Right lobe of liver (tissue), 4 donors: ENCODE measurements around the gene ARHGAP15.

Source experiments
- POLR2A ChIP-seq: fragments of 450-650 bp; IDR thresholded peaks from one replicate; pipeline ENCODE4 v1.6.1; 2017; ENCODE audit warnings: antibody characterized with exemption, mild to moderate bottlenecking
- TF ChIP-seq, protein P1 (sequence below), 4 donors: fragments of 200-600 bp in 3 of 4; fragments of 450-650 bp in 1 of 4; IDR thresholded peaks; one replicate each; pipeline versions ENCODE4 v1.5.1 to v1.8.0; 2016 to 2022; ENCODE audit warnings: antibody characterized with exemption in 4 of 4, mild to moderate bottlenecking in 2 of 4
- donor health status: DM: no; HTN: no; CAD: no.
- donor health status: DM: no; HTN: no; CAD: no.
- donor health status: DM: no; HTN: yes; CAD: no.

DNA sequence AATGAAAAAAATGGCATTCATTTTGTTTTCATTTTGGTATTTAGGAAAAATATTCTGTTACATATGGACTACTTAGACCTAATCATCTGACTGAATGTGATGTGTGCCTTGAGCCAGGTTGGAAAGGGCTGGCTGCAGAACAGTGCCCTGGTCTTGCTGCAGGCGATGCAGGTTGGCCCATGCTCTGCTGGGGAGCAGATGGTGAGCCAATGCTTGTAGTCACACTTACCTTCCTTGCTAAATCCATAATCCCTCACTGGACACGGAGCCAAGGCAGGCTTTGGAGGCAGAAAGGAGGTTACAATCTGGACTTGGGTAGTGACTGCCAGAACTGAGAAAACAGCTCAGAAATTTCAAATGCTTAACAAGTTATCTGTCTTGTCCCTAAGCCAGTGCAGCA lies 228.7 kb downstream of the ARHGAP15 start:
- TF ChIP-seq, protein P1, sequence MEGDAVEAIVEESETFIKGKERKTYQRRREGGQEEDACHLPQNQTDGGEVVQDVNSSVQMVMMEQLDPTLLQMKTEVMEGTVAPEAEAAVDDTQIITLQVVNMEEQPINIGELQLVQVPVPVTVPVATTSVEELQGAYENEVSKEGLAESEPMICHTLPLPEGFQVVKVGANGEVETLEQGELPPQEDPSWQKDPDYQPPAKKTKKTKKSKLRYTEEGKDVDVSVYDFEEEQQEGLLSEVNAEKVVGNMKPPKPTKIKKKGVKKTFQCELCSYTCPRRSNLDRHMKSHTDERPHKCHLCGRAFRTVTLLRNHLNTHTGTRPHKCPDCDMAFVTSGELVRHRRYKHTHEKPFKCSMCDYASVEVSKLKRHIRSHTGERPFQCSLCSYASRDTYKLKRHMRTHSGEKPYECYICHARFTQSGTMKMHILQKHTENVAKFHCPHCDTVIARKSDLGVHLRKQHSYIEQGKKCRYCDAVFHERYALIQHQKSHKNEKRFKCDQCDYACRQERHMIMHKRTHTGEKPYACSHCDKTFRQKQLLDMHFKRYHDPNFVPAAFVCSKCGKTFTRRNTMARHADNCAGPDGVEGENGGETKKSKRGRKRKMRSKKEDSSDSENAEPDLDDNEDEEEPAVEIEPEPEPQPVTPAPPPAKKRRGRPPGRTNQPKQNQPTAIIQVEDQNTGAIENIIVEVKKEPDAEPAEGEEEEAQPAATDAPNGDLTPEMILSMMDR (IDR thresholded peaks at IDR 0.05): no peak
- no peak for TF ChIP-seq POLR2A
